HEK293T (cell line): Measurements from ENCODE around the gene GGPS1.

Experiments
- FOXA1 ChIP-seq: fragments of 450-650 bp; IDR thresholded peaks from 2 replicates; pipeline ENCODE4 v1.6.1; 2016; ENCODE audit warnings: mild to moderate bottlenecking
- FOXK2 ChIP-seq: fragments of 450-650 bp; IDR thresholded peaks from 2 replicates; pipeline ENCODE4 v1.6.1; 2016; ENCODE audit warnings: mild to moderate bottlenecking
- LEF1 ChIP-seq: fragments of 450-650 bp; IDR thresholded peaks from 2 replicates; pipeline ENCODE4 v1.6.1; 2017; ENCODE audit warnings: mild to moderate bottlenecking, borderline replicate concordance
- NFRKB ChIP-seq: fragments of 450-650 bp; IDR thresholded peaks from 2 replicates; pipeline ENCODE4 v1.6.1; 2016; ENCODE audit warnings: mild to moderate bottlenecking, moderate library complexity
- SP1 ChIP-seq: fragments of 450-650 bp; IDR thresholded peaks from 2 replicates; pipeline ENCODE4 v1.6.1; 2017
- SUZ12 ChIP-seq: fragments of 450-650 bp; IDR thresholded peaks from 2 replicates; pipeline ENCODE4 v1.6.1; 2016; ENCODE audit warnings: mild to moderate bottlenecking
- TARDBP ChIP-seq: fragments of 450-650 bp; IDR thresholded peaks from 2 replicates; pipeline ENCODE4 v1.6.1; 2016
- ZNF384 ChIP-seq: fragments of 450-650 bp; IDR thresholded peaks from 2 replicates; pipeline ENCODE4 v1.6.1; 2016
- TF ChIP-seq, protein P1 (sequence below): fragments of 450-650 bp; IDR thresholded peaks from 2 replicates; pipeline ENCODE4 v1.6.1; 2016

DNA sequence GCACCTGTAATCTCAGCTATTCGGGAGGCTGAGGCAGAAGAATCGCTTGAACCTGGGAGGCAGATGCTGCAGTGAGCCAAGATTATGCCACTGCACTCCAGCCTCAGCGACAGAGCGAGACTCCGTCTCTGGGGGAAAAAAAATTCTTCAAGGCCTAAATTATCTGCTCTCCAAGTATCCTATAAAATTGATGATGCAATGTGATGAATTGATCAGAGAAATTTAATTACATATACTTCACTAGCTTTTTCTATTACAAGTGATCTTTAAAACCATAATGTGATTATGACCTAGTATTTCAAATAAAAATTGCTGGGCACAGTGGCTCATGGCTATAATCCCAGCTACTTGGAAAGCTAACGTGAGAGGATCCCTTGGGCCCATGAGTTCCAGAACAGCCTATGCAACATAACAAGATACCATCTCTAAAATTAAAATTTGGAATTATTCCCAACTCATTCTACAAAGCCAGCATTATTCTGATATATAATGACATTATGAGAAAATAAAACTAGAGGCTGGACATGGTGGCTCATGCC lies 44.1 kb upstream of the GGPS1 start:
- TF ChIP-seq FOXA1 (no peak), SP1 (no peak), SUZ12 (no peak), FOXK2 (no peak), ZNF384 (no peak), TARDBP (no peak), LEF1 (no peak), NFRKB (no peak)
- TF ChIP-seq, protein P1, sequence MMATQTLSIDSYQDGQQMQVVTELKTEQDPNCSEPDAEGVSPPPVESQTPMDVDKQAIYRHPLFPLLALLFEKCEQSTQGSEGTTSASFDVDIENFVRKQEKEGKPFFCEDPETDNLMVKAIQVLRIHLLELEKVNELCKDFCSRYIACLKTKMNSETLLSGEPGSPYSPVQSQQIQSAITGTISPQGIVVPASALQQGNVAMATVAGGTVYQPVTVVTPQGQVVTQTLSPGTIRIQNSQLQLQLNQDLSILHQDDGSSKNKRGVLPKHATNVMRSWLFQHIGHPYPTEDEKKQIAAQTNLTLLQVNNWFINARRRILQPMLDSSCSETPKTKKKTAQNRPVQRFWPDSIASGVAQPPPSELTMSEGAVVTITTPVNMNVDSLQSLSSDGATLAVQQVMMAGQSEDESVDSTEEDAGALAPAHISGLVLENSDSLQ: no peak
